Astrocyte (in vitro differentiated cells and primary cell): ENCODE results near the gene ANKRD24.

ENCODE experiments used
- EZH2 ChIP-seq: IDR thresholded peaks from 2 replicates; pipeline ENCODE4 v1.6.1; 2012; ENCODE audit warnings: mild to moderate bottlenecking, low read length, inconsistent platforms; ENCODE audit not compliant: insufficient read depth
- TF ChIP-seq, protein P1 (sequence below): IDR thresholded peaks from 2 replicates; pipeline ENCODE4 v1.5.1; 2011; ENCODE audit warnings: low read depth, mild to moderate bottlenecking, inconsistent platforms, low read length, moderate library complexity; ENCODE audit not compliant: insufficient read depth

DNA sequence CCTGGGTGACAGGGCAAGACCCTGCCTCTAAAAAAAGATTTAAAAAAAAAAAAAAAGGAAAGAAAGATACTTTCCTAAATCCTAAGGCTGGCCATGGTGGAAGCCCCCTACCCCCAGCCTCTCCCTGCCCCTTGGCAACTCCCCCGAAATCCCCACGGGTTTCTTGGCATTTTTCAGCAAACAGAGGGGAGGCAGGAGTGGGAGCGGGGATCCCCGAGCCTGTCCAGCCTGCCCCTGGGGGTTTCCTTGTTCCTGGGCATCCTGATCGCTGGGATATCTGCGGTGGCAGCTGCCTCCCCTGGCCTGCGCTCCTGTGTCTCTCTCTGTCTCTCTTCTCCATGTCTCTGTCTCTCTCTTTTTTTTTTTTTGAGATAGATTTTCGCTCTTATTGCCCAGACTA is 43.4 kb downstream of the ANKRD24 start:
- TF ChIP-seq, protein P1, sequence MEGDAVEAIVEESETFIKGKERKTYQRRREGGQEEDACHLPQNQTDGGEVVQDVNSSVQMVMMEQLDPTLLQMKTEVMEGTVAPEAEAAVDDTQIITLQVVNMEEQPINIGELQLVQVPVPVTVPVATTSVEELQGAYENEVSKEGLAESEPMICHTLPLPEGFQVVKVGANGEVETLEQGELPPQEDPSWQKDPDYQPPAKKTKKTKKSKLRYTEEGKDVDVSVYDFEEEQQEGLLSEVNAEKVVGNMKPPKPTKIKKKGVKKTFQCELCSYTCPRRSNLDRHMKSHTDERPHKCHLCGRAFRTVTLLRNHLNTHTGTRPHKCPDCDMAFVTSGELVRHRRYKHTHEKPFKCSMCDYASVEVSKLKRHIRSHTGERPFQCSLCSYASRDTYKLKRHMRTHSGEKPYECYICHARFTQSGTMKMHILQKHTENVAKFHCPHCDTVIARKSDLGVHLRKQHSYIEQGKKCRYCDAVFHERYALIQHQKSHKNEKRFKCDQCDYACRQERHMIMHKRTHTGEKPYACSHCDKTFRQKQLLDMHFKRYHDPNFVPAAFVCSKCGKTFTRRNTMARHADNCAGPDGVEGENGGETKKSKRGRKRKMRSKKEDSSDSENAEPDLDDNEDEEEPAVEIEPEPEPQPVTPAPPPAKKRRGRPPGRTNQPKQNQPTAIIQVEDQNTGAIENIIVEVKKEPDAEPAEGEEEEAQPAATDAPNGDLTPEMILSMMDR = no peak
- no peak for TF ChIP-seq EZH2
